Measurements from ENCODE around the gene ADORA1.

Gene ADORA1

GRCh38 chr1:203114202-203114601 is 13.3 kb upstream of the ADORA1 start:
- peaks cover 0 to 2% of the 10 kb centered on the region in 2 donors for H3K4me1 ChIP-seq (ENCODE audit: control insufficient read depth in 2 of 2, insufficient read depth in 1 of 2, low read depth in 1 of 2, low read length in 2 of 2)
- no peak overlapping the region for H2AFZ ChIP-seq (ENCODE audit: low read length)
- no peaks in the 10 kb centered on the region for H3K79me1 ChIP-seq (ENCODE audit: low read depth, low read length)
- no peaks in the 10 kb centered on the region for H3K36me3 ChIP-seq (replicated peaks in 1 of 2; ENCODE audit: control insufficient read depth in 2 of 2, insufficient read depth in 2 of 2, low read length in 2 of 2)
- H4K91ac ChIP-seq (ENCODE audit: low read depth, low read length, poor library complexity), result no peak overlapping the region
- H3K14ac ChIP-seq (ENCODE audit: low read length), result no peak overlapping the region
- H2AK5ac ChIP-seq (ENCODE audit: low read depth, low read length), result no peak overlapping the region
- no peak overlapping the region for H2BK120ac ChIP-seq (ENCODE audit: low read depth, low read length)
- no peak overlapping the region for H3K4ac ChIP-seq (ENCODE audit: low read length)
- no peak overlapping the region for H2BK5ac ChIP-seq (ENCODE audit: low read length)
- peaks cover 0 to 53% (median 5%) of the 10 kb centered on the region in 3 experiments for H3K27me3 ChIP-seq (ENCODE audit: control insufficient read depth in 3 of 3, insufficient read depth in 3 of 3, low read depth in 1 of 3, low read length in 3 of 3)
- H3K9ac ChIP-seq (ENCODE audit: low read depth, low read length, poor library complexity), result no peak overlapping the region
- 92% methylated on average over 1 of the region's 7 CpGs; no CpG with 5 or more reads in 1 of the 2 donors for WGBS, 2 donors (ENCODE audit: extremely low coverage in 2 of 2, insufficient read length in 2 of 2, insufficient replicate concordance in 1 of 2)
- no peak overlapping the region for H2BK15ac ChIP-seq (ENCODE audit: low read length)
- H3K18ac ChIP-seq (ENCODE audit: low read length), result no peak overlapping the region
- no peak overlapping the region for H4K8ac ChIP-seq (ENCODE audit: low read depth, low read length)
- H2BK12ac ChIP-seq (ENCODE audit: low read length), result no peak overlapping the region
- H3K27ac ChIP-seq (replicated peaks; ENCODE audit: low read length), result no peak overlapping the region
- DNase-seq (ENCODE audit: low spot score), result no peak
- H3K4me3 ChIP-seq (ENCODE audit: low read length in 2 of 2), result no peak overlapping the region
- H3K23ac ChIP-seq (ENCODE audit: low read depth, low read length, poor library complexity), result no peak overlapping the region
- no peaks in the 10 kb centered on the region for H3K9me3 ChIP-seq (replicated peaks in 1 of 2; ENCODE audit: control insufficient read depth in 2 of 2, insufficient read depth in 1 of 2, low read depth in 1 of 2, low read length in 2 of 2)
- H3K4me2 ChIP-seq (ENCODE audit: insufficient read depth, low read length, poor library complexity, severe bottlenecking), result no peak overlapping the region

DNA sequence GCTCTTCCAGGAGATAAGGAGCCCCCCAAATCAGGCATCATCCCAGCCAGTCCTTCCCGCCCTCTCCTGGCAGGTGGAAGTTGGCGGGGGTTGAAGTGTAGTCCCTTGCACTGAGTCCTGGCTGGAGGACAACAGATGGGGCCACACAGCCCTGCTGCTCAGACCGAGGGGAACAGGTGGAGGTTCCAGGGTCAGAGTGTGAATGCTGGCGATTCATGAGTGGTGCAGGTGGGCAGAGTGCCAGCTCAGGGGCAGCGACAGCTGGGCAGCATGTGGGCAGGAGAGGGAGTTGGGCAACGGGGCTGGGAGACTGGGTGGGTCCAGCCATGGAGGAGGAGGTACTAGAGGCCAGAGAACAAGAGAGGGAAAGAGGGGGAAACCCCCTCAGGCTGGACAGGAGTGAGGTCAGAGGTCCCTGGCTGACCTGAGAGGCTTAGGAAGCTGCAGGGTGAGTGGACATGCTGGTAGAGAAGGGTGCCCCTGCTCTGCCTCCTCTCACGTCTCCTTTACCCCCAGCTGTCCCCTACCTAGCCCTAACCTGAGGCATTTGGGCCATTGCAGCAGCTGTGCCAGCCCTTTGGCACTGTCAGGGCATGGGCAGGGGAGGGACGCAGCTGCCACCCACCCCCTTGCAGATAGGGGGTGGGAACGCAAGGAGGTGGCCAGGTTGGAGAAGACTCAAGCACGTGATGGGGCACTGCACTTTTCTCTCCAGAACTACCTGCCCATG is 11.3 kb upstream of the ADORA1 start:
- Histone ChIP-seq H2BK5ac (ENCODE audit: low read length) (no peak overlapping the region), H2BK12ac (ENCODE audit: low read length) (no peak overlapping the region), H4K91ac (ENCODE audit: low read depth, low read length, poor library complexity) (no peak overlapping the region), H3K79me1 (ENCODE audit: low read depth, low read length) (no peaks in the 10 kb centered on the region), H3K4me2 (ENCODE audit: insufficient read depth, low read length, poor library complexity, severe bottlenecking) (no peak overlapping the region), H2BK15ac (ENCODE audit: low read length) (peak overlapping the region; percentile 42), H3K27ac (replicated peaks; ENCODE audit: low read length) (no peak overlapping the region), H3K4ac (ENCODE audit: low read length) (no peak overlapping the region), H2BK120ac (ENCODE audit: low read depth, low read length) (no peak overlapping the region), H2AK5ac (ENCODE audit: low read depth, low read length) (no peak overlapping the region), H3K23ac (ENCODE audit: low read depth, low read length, poor library complexity) (no peak overlapping the region), H3K18ac (ENCODE audit: low read length) (peak overlapping the region; percentile 15), H3K14ac (ENCODE audit: low read length) (peak overlapping the region; percentile 25), H3K9ac (ENCODE audit: low read depth, low read length, poor library complexity) (no peak overlapping the region), H3K36me3 (replicated peaks in 1 of 2; ENCODE audit: control insufficient read depth in 2 of 2, insufficient read depth in 2 of 2, low read length in 2 of 2) (no peaks in the 10 kb centered on the region), H2AFZ (ENCODE audit: low read length) (no peak overlapping the region), H3K27me3 (ENCODE audit: control insufficient read depth in 3 of 3, insufficient read depth in 3 of 3, low read depth in 1 of 3, low read length in 3 of 3) (peaks cover 0 to 45% (median 5%) of the 10 kb centered on the region in 3 experiments), H3K9me3 (replicated peaks in 1 of 2; ENCODE audit: control insufficient read depth in 2 of 2, insufficient read depth in 1 of 2, low read depth in 1 of 2, low read length in 2 of 2) (no peaks in the 10 kb centered on the region), H3K4me1 (ENCODE audit: control insufficient read depth in 2 of 2, insufficient read depth in 1 of 2, low read depth in 1 of 2, low read length in 2 of 2) (peaks cover 0 to 2% of the 10 kb centered on the region in 2 donors), H4K8ac (ENCODE audit: low read depth, low read length) (no peak overlapping the region), H3K4me3 (ENCODE audit: low read length in 2 of 2) (peak overlapping the region in 1 of 2 donors; percentile 52)
- no peak for DNase-seq (ENCODE audit: low spot score)
- no CpG with 5 or more reads among the region's 10 CpGs for WGBS, 2 donors (ENCODE audit: extremely low coverage in 2 of 2, insufficient read length in 2 of 2, insufficient replicate concordance in 1 of 2)

DNA sequence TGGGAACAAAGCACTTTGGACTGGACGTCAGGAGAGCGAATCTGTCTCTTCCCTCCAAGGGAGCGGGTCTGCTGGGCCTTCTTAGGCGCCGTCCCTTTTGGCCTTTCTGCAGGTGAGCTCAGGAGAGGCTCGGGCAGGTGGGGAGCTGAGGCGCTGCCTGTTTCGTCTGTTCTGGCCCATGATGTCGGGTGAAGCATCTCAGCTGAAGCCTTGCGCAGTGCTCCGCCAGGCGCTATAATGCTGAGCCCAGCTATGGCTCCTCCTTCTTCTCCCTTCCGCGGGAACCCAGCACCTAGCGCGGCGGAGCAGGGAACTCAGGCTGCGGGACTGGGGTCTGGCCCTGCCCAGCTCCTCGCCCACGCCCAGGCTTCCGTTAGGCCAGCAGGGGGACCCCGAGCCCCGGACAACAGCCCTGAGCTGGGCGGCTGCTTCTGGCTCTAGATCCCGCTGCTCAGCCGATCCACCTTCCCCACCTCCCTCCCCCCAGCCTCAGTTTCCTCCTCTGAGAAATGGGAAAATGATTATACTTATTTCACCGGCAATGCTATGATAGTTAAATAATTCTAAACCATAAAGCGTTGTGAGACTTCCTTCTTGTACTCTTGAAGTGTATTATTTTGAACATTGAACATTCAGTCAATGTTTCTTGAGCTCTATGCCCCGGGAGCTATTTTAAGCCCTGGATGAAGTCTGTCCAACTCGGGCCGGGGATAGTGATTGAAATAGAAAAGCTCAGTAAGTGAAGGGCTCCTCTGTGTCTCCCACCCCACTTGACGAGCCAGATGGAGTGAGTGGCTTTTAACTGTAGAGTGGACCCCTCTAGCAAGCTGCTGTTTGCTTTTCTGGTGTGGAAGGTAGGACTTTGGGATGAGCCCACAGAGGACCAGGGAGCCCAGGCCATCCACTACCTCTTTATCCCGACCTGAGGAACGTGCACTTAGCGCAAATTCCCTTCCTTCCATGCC is 9.6 kb upstream of the ADORA1 start:
- Histone ChIP-seq H2BK5ac (ENCODE audit: low read length) (no peak overlapping the region), H2BK15ac (ENCODE audit: low read length) (peak overlapping the region; percentile 33), H4K8ac (ENCODE audit: low read depth, low read length) (no peak overlapping the region), H3K4me2 (ENCODE audit: insufficient read depth, low read length, poor library complexity, severe bottlenecking) (no peak overlapping the region), H3K27ac (replicated peaks; ENCODE audit: low read length) (no peak overlapping the region), H3K9ac (ENCODE audit: low read depth, low read length, poor library complexity) (no peak overlapping the region), H3K4me3 (ENCODE audit: low read length in 2 of 2) (no peak overlapping the region), H3K23ac (ENCODE audit: low read depth, low read length, poor library complexity) (peak overlapping the region; percentile 2), H2BK120ac (ENCODE audit: low read depth, low read length) (no peak overlapping the region), H3K4ac (ENCODE audit: low read length) (no peak overlapping the region), H3K27me3 (ENCODE audit: control insufficient read depth in 3 of 3, insufficient read depth in 3 of 3, low read depth in 1 of 3, low read length in 3 of 3) (peaks cover 0 to 48% (median 5%) of the 10 kb centered on the region in 3 experiments), H2BK12ac (ENCODE audit: low read length) (peak overlapping the region; percentile 52), H4K91ac (ENCODE audit: low read depth, low read length, poor library complexity) (no peak overlapping the region), H3K18ac (ENCODE audit: low read length) (peak overlapping the region; percentile 83), H3K4me1 (ENCODE audit: control insufficient read depth in 2 of 2, insufficient read depth in 1 of 2, low read depth in 1 of 2, low read length in 2 of 2) (peaks cover 0 to 2% of the 10 kb centered on the region in 2 donors), H3K9me3 (replicated peaks in 1 of 2; ENCODE audit: control insufficient read depth in 2 of 2, insufficient read depth in 1 of 2, low read depth in 1 of 2, low read length in 2 of 2) (no peaks in the 10 kb centered on the region), H2AFZ (ENCODE audit: low read length) (peak overlapping the region; percentile 53), H3K79me1 (ENCODE audit: low read depth, low read length) (no peaks in the 10 kb centered on the region), H3K14ac (ENCODE audit: low read length) (no peak overlapping the region), H3K36me3 (replicated peaks in 1 of 2; ENCODE audit: control insufficient read depth in 2 of 2, insufficient read depth in 2 of 2, low read length in 2 of 2) (no peaks in the 10 kb centered on the region), H2AK5ac (ENCODE audit: low read depth, low read length) (no peak overlapping the region)
- DNase-seq (ENCODE audit: low spot score), result peak; percentile 65
- WGBS, 2 donors (ENCODE audit: extremely low coverage in 2 of 2, insufficient read length in 2 of 2, insufficient replicate concordance in 1 of 2), result no CpG with 5 or more reads among the region's 35 CpGs

Measured in neuronal stem cell (in vitro differentiated cells).